GM12872 (cell line): ENCODE measurements around the gene NOP58.

Experiments
- TF ChIP-seq, protein P1 (sequence below): IDR thresholded peaks from 3 replicates; pipeline ENCODE4 v1.5.1; 2011; ENCODE audit warnings: low read depth, mild to moderate bottlenecking, low read length, moderate library complexity; ENCODE audit not compliant: insufficient read depth

The NOP58 gene

GRCh38 chr2:202339071-202339870 is 73.7 kb downstream of the NOP58 start:
- TF ChIP-seq, protein P1, sequence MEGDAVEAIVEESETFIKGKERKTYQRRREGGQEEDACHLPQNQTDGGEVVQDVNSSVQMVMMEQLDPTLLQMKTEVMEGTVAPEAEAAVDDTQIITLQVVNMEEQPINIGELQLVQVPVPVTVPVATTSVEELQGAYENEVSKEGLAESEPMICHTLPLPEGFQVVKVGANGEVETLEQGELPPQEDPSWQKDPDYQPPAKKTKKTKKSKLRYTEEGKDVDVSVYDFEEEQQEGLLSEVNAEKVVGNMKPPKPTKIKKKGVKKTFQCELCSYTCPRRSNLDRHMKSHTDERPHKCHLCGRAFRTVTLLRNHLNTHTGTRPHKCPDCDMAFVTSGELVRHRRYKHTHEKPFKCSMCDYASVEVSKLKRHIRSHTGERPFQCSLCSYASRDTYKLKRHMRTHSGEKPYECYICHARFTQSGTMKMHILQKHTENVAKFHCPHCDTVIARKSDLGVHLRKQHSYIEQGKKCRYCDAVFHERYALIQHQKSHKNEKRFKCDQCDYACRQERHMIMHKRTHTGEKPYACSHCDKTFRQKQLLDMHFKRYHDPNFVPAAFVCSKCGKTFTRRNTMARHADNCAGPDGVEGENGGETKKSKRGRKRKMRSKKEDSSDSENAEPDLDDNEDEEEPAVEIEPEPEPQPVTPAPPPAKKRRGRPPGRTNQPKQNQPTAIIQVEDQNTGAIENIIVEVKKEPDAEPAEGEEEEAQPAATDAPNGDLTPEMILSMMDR: no peak

GRCh38 chr2:202344178-202344577 is 78.6 kb downstream of the NOP58 start:
- TF ChIP-seq, protein P1: no peak

GRCh38 chr2:202346180-202346579 is 80.6 kb downstream of the NOP58 start:
- TF ChIP-seq, protein P1: no peak
